ENCODE measurements around the gene CYTH3. TPM values are rescaled to one million over a fixed set of nuclear protein-coding genes. Genes with fewer than 3 reads are reported as not detected.
A peak's percentile ranks its signal among the peaks of the same experiment; 100 is the strongest.

Gene CYTH3
- total and polyA plus RNA-seq, 2 donors (not counting 1 experiment from before 2014, with no cell fraction given): 39.1 to 73.3 TPM

- Histone ChIP-seq H3K4me3 (replicated peaks in 1 of 4; ENCODE audit: control extremely low read depth in 1 of 4, insufficient read depth in 1 of 4, low read depth in 3 of 4, low read length in 4 of 4) (no peak overlapping the region), H3K9ac (ENCODE audit: insufficient read depth, low read length) (no peak overlapping the region), H3K36me3 (ENCODE audit: control insufficient read depth, insufficient read depth, low read length) (peaks cover 2% of the 10 kb centered on the region), H3K4me2 (ENCODE audit: extremely low read depth, insufficient read depth, low read length) (no peak overlapping the region), H3K79me2 (ENCODE audit: control insufficient read depth, insufficient read depth, low read length) (peaks cover 3% of the 10 kb centered on the region), H3K4me1 (ENCODE audit: control insufficient read depth, extremely low read depth, insufficient read depth, low read length) (no peaks in the 10 kb centered on the region), H3K27me3 (ENCODE audit: control insufficient read depth, insufficient read depth, low read length) (no peaks in the 10 kb centered on the region), H3K27ac (ENCODE audit: insufficient read depth, low read length) (no peak overlapping the region), H4K20me1 (ENCODE audit: control insufficient read depth, extremely low read depth, insufficient read depth, low read length) (no peaks in the 10 kb centered on the region), H2AFZ (ENCODE audit: low read length) (no peak overlapping the region), H3K9me3 (ENCODE audit: control insufficient read depth, insufficient read depth, low read depth, low read length) (no peaks in the 10 kb centered on the region)
- DNase-seq (ENCODE audit: low read depth in 2 of 2): no peak
- no peak for TF ChIP-seq EZH2 (IDR thresholded peaks at IDR 0.05; ENCODE audit: low read length, missing control alignments)
- TF ChIP-seq CTCF (conservative IDR thresholded peaks at IDR 0.05 in 1 of 2, IDR thresholded peaks at IDR 0.05 in 1 of 2; ENCODE audit: low read depth in 1 of 2, low read length in 2 of 2): no peak
Measured at GRCh38 chr7:6123843-6124242, 148.6 kb downstream of the CYTH3 start.

GRCh38 chr7:6121141-6121540, 151.3 kb downstream of the CYTH3 start:
- H3K27ac ChIP-seq (ENCODE audit: insufficient read depth, low read length): no peak overlapping the region
- TF ChIP-seq EZH2 (IDR thresholded peaks at IDR 0.05; ENCODE audit: low read length, missing control alignments) (no peak), CTCF (conservative IDR thresholded peaks at IDR 0.05 in 1 of 2, IDR thresholded peaks at IDR 0.05 in 1 of 2; ENCODE audit: low read depth in 1 of 2, low read length in 2 of 2) (no peak)
- no peak overlapping the region for H3K4me3 ChIP-seq (replicated peaks in 1 of 4; ENCODE audit: control extremely low read depth in 1 of 4, insufficient read depth in 1 of 4, low read depth in 3 of 4, low read length in 4 of 4)
- no peaks in the 10 kb centered on the region for H3K4me1 ChIP-seq (ENCODE audit: control insufficient read depth, extremely low read depth, insufficient read depth, low read length)
- H3K27me3 ChIP-seq (ENCODE audit: control insufficient read depth, insufficient read depth, low read length): no peaks in the 10 kb centered on the region
- H3K9ac ChIP-seq (ENCODE audit: insufficient read depth, low read length): no peak overlapping the region
- H3K79me2 ChIP-seq (ENCODE audit: control insufficient read depth, insufficient read depth, low read length): peaks cover 1% of the 10 kb centered on the region
- H2AFZ ChIP-seq (ENCODE audit: low read length): no peak overlapping the region
- peaks cover 2% of the 10 kb centered on the region for H3K36me3 ChIP-seq (ENCODE audit: control insufficient read depth, insufficient read depth, low read length)
- no peaks in the 10 kb centered on the region for H3K9me3 ChIP-seq (ENCODE audit: control insufficient read depth, insufficient read depth, low read depth, low read length)
- H3K4me2 ChIP-seq (ENCODE audit: extremely low read depth, insufficient read depth, low read length): no peak overlapping the region
- DNase-seq (ENCODE audit: low read depth in 2 of 2): peak; percentile 27 to 31
- H4K20me1 ChIP-seq (ENCODE audit: control insufficient read depth, extremely low read depth, insufficient read depth, low read length): no peaks in the 10 kb centered on the region

GRCh38 chr7:6117533-6117932, 154.9 kb downstream of the CYTH3 start:
- H2AFZ ChIP-seq (ENCODE audit: low read length): no peak overlapping the region
- no peaks in the 10 kb centered on the region for H4K20me1 ChIP-seq (ENCODE audit: control insufficient read depth, extremely low read depth, insufficient read depth, low read length)
- peaks cover 2% of the 10 kb centered on the region for H3K36me3 ChIP-seq (ENCODE audit: control insufficient read depth, insufficient read depth, low read length)
- TF ChIP-seq CTCF (conservative IDR thresholded peaks at IDR 0.05 in 1 of 2, IDR thresholded peaks at IDR 0.05 in 1 of 2; ENCODE audit: low read depth in 1 of 2, low read length in 2 of 2): no peak
- no peak for TF ChIP-seq EZH2 (IDR thresholded peaks at IDR 0.05; ENCODE audit: low read length, missing control alignments)
- no peak overlapping the region for H3K4me3 ChIP-seq (replicated peaks in 1 of 4; ENCODE audit: control extremely low read depth in 1 of 4, insufficient read depth in 1 of 4, low read depth in 3 of 4, low read length in 4 of 4)
- peaks cover 1% of the 10 kb centered on the region for H3K79me2 ChIP-seq (ENCODE audit: control insufficient read depth, insufficient read depth, low read length)
- H3K4me1 ChIP-seq (ENCODE audit: control insufficient read depth, extremely low read depth, insufficient read depth, low read length): no peaks in the 10 kb centered on the region
- H3K9ac ChIP-seq (ENCODE audit: insufficient read depth, low read length): no peak overlapping the region
- no peaks in the 10 kb centered on the region for H3K9me3 ChIP-seq (ENCODE audit: control insufficient read depth, insufficient read depth, low read depth, low read length)
- no peak overlapping the region for H3K27ac ChIP-seq (ENCODE audit: insufficient read depth, low read length)
- no peaks in the 10 kb centered on the region for H3K27me3 ChIP-seq (ENCODE audit: control insufficient read depth, insufficient read depth, low read length)
- no peak for DNase-seq (ENCODE audit: low read depth in 2 of 2)
- no peak overlapping the region for H3K4me2 ChIP-seq (ENCODE audit: extremely low read depth, insufficient read depth, low read length)

All from fibroblast of lung (primary cell).